ENCODE data around the gene C16orf78. TPM values are rescaled to one million over a fixed set of nuclear protein-coding genes. Genes with fewer than 3 reads are reported as not detected.

C16orf78 gene
- total RNA-seq, 1 donor from 2014 or later, result not detected

DNA sequence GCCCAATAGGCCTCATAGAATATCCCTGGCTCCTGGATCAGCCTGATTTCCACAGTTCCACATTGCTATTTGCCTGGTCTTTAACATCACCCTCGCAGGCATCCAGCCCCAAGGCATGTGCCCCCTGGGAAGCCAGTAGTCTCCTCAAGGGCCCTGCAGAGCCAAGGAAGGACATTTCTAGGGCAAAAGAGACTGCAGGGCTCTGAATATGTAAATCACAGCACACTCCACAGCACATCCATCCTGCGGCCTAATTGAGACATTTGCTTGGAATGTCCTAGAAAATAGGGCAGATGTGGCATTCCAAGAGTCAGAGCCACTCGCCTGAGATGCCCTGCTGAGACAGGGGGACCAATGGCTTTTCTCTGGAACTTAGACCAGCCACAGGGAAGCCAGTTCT, 11.4 kb upstream of the C16orf78 start:
- Mint-ChIP-seq H3K36me3 (ENCODE audit: low read depth, unreplicated experiment) (no peaks in the 10 kb centered on the region), H3K9me3 (ENCODE audit: unreplicated experiment) (peaks cover 4% of the 10 kb centered on the region), H3K27ac (ENCODE audit: unreplicated experiment) (no peak overlapping the region), H3K4me1 (ENCODE audit: low read depth, unreplicated experiment) (no peaks in the 10 kb centered on the region), H3K27me3 (ENCODE audit: low read depth, unreplicated experiment) (peaks cover 23% of the 10 kb centered on the region), H3K4me3 (ENCODE audit: unreplicated experiment) (no peak overlapping the region)
- Histone ChIP-seq H3K4me2 (ENCODE audit: low read length) (no peak overlapping the region), H3K36me3 (ENCODE audit: insufficient read depth, low read length) (no peaks in the 10 kb centered on the region), H4K20me1 (ENCODE audit: insufficient read depth, low read length) (no peaks in the 10 kb centered on the region), H3K9ac (ENCODE audit: low read length) (no peak overlapping the region), H3K4me3 (ENCODE audit: insufficient read depth, low read depth, low read length) (no peak overlapping the region), H3K4me1 (ENCODE audit: insufficient read depth, low read length) (no peaks in the 10 kb centered on the region), H3K27me3 (ENCODE audit: insufficient read depth, low read length) (no peaks in the 10 kb centered on the region), H2AFZ (ENCODE audit: low read depth, low read length) (no peak overlapping the region), H3K9me3 (ENCODE audit: insufficient read depth, low read depth, low read length) (no peaks in the 10 kb centered on the region), H3K27ac (ENCODE audit: low read depth, low read length) (no peak overlapping the region), H3K79me2 (ENCODE audit: insufficient read depth, low read length) (no peaks in the 10 kb centered on the region)
- TF ChIP-seq EZH2 (IDR thresholded peaks at IDR 0.05; ENCODE audit: insufficient read depth, low read length), result no peak
- TF ChIP-seq, protein P1, sequence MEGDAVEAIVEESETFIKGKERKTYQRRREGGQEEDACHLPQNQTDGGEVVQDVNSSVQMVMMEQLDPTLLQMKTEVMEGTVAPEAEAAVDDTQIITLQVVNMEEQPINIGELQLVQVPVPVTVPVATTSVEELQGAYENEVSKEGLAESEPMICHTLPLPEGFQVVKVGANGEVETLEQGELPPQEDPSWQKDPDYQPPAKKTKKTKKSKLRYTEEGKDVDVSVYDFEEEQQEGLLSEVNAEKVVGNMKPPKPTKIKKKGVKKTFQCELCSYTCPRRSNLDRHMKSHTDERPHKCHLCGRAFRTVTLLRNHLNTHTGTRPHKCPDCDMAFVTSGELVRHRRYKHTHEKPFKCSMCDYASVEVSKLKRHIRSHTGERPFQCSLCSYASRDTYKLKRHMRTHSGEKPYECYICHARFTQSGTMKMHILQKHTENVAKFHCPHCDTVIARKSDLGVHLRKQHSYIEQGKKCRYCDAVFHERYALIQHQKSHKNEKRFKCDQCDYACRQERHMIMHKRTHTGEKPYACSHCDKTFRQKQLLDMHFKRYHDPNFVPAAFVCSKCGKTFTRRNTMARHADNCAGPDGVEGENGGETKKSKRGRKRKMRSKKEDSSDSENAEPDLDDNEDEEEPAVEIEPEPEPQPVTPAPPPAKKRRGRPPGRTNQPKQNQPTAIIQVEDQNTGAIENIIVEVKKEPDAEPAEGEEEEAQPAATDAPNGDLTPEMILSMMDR (IDR thresholded peaks at IDR 0.05; ENCODE audit: insufficient read depth, low read depth, low read length), result no peak
- DNase-seq (ENCODE audit: low read depth) (no peak), FAIRE-seq (no peak)

DNA sequence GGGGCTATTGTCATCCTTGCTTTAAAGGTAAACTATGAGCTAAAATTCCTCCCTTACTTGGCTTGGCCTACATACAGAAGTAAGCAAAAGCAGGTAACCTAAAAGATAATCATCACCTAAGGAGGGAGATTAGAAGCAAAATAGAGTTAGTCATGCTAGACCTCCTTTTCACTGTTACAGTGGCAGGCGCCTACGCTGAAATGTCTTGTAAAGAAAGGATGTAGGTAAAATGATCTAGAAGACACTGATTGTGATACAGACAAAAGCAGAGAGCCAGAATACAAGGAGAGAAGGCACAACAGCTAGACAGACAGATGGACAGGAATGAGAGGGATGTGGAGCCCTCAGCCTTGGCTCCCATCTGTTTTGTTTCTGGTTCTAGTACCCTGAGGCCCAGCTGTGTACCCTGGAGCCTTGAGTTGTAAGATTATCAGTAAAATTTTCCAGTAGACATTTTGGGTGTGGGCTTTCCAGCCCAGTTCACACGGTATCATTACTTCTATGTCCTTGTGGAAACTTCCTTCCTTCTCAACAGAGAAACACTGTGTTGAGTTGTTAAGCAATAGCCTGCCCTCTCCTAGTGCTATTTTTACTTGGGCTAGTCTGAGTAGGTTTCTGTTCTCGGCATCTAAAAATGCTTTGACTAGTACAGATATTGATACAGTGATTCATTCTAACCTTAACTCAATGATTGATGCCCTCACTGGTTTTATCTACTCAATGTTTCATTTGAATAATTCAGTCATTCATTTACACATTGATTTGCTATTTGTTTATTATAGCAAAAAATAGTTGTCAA, 7.7 kb upstream of the C16orf78 start:
- Mint-ChIP-seq H3K4me1 (ENCODE audit: low read depth, unreplicated experiment) (no peaks in the 10 kb centered on the region), H3K36me3 (ENCODE audit: low read depth, unreplicated experiment) (no peaks in the 10 kb centered on the region), H3K27ac (ENCODE audit: unreplicated experiment) (no peak overlapping the region), H3K9me3 (ENCODE audit: unreplicated experiment) (peaks cover 4% of the 10 kb centered on the region), H3K4me3 (ENCODE audit: unreplicated experiment) (no peak overlapping the region), H3K27me3 (ENCODE audit: low read depth, unreplicated experiment) (peaks cover 3% of the 10 kb centered on the region)
- Histone ChIP-seq H3K4me2 (ENCODE audit: low read length) (no peak overlapping the region), H3K36me3 (ENCODE audit: insufficient read depth, low read length) (no peaks in the 10 kb centered on the region), H3K4me3 (ENCODE audit: insufficient read depth, low read depth, low read length) (no peak overlapping the region), H3K79me2 (ENCODE audit: insufficient read depth, low read length) (no peaks in the 10 kb centered on the region), H3K9me3 (ENCODE audit: insufficient read depth, low read depth, low read length) (no peaks in the 10 kb centered on the region), H4K20me1 (ENCODE audit: insufficient read depth, low read length) (no peaks in the 10 kb centered on the region), H2AFZ (ENCODE audit: low read depth, low read length) (no peak overlapping the region), H3K27me3 (ENCODE audit: insufficient read depth, low read length) (no peaks in the 10 kb centered on the region), H3K4me1 (ENCODE audit: insufficient read depth, low read length) (no peaks in the 10 kb centered on the region), H3K27ac (ENCODE audit: low read depth, low read length) (no peak overlapping the region), H3K9ac (ENCODE audit: low read length) (no peak overlapping the region)
- FAIRE-seq (no peak), DNase-seq (ENCODE audit: low read depth) (no peak)
- no peak for TF ChIP-seq EZH2 (IDR thresholded peaks at IDR 0.05; ENCODE audit: insufficient read depth, low read length)
- TF ChIP-seq, protein P1 (IDR thresholded peaks at IDR 0.05; ENCODE audit: insufficient read depth, low read depth, low read length), result no peak

DNA sequence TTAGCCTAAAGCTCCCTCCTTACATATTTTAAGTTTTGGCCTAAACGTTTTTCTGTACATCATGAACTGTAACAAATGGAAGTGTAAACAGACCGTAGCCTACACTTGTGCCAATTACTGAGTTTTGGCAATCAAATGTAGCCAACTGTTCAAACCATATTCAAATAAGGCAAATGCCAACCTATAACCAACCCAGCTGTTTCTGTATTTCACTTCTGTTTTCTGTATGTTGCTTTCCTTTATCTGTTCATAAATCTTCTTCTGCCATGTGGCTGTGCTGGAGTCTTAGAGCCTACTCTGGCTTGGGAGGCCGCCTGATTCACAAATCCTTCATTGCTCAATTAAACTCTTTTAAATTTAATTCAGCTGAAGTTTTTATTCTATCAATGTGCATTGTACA, 6.9 kb upstream of the C16orf78 start:
- no peaks in the 10 kb centered on the region for H3K79me2 ChIP-seq (ENCODE audit: insufficient read depth, low read length)
- H3K4me1 ChIP-seq (ENCODE audit: insufficient read depth, low read length), result no peaks in the 10 kb centered on the region
- FAIRE-seq (no peak), DNase-seq (ENCODE audit: low read depth) (no peak)
- no peak overlapping the region for H2AFZ ChIP-seq (ENCODE audit: low read depth, low read length)
- no peaks in the 10 kb centered on the region for H4K20me1 ChIP-seq (ENCODE audit: insufficient read depth, low read length)
- Mint-ChIP-seq H3K4me1 (ENCODE audit: low read depth, unreplicated experiment) (no peaks in the 10 kb centered on the region), H3K9me3 (ENCODE audit: unreplicated experiment) (peaks cover 4% of the 10 kb centered on the region), H3K27ac (ENCODE audit: unreplicated experiment) (no peak overlapping the region), H3K36me3 (ENCODE audit: low read depth, unreplicated experiment) (no peaks in the 10 kb centered on the region), H3K27me3 (ENCODE audit: low read depth, unreplicated experiment) (no peaks in the 10 kb centered on the region), H3K4me3 (ENCODE audit: unreplicated experiment) (no peak overlapping the region)
- H3K9me3 ChIP-seq (ENCODE audit: insufficient read depth, low read depth, low read length), result no peaks in the 10 kb centered on the region
- H3K4me2 ChIP-seq (ENCODE audit: low read length), result no peak overlapping the region
- H3K4me3 ChIP-seq (ENCODE audit: insufficient read depth, low read depth, low read length), result no peak overlapping the region
- H3K9ac ChIP-seq (ENCODE audit: low read length), result no peak overlapping the region
- no peaks in the 10 kb centered on the region for H3K36me3 ChIP-seq (ENCODE audit: insufficient read depth, low read length)
- no peak overlapping the region for H3K27ac ChIP-seq (ENCODE audit: low read depth, low read length)
- H3K27me3 ChIP-seq (ENCODE audit: insufficient read depth, low read length), result no peaks in the 10 kb centered on the region
- TF ChIP-seq EZH2 (IDR thresholded peaks at IDR 0.05; ENCODE audit: insufficient read depth, low read length), result no peak
- TF ChIP-seq, protein P1 (IDR thresholded peaks at IDR 0.05; ENCODE audit: insufficient read depth, low read depth, low read length), result no peak
